Measurements from ENCODE around the gene OPHN1. TPM values are rescaled to one million over a fixed set of nuclear protein-coding genes. Genes with fewer than 3 reads are reported as not detected.
"Not testable (repeated sequence)": the region's sequence is repeated elsewhere in the genome, so short reads cannot be mapped to it uniquely, and the experiment has no call there.

The OPHN1 gene
- total and polyA plus RNA-seq, 2 donors (not counting 1 experiment from before 2014, with no cell fraction given) = 2.9 to 8.3 TPM

DNA sequence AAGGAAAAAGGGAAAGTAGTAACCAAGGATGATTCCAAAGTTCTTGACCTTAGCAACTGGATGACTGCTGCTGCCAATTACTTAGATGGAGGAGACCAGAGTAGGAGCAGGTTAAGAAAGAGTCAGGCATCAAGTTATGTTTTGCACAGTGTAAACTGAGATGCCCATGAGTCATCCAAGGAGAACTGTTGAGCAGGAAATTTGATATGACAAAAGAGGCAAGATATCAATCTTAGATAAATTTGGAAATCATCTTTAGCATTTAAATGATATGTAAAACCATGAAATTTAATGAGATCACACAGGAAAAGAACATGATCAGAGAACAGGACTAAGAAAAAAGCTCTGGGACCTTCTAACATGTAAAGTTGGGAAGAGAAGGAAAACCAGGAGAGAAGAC lies 361.3 kb downstream of the OPHN1 start:
- no peak overlapping the region for H3K9ac ChIP-seq (ENCODE audit: insufficient read depth, low read length)
- peak; percentile 17 to 18 for DNase-seq (ENCODE audit: low read depth in 2 of 2)
- H3K9me3 ChIP-seq (ENCODE audit: control insufficient read depth, insufficient read depth, low read depth, low read length) = no peaks in the 10 kb centered on the region
- no peaks in the 10 kb centered on the region for H3K36me3 ChIP-seq (ENCODE audit: control insufficient read depth, insufficient read depth, low read length)
- H2AFZ ChIP-seq (ENCODE audit: low read length) = no peak overlapping the region
- no peaks in the 10 kb centered on the region for H3K79me2 ChIP-seq (ENCODE audit: control insufficient read depth, insufficient read depth, low read length)
- H4K20me1 ChIP-seq (ENCODE audit: control insufficient read depth, extremely low read depth, insufficient read depth, low read length) = no peaks in the 10 kb centered on the region
- H3K27ac ChIP-seq (ENCODE audit: insufficient read depth, low read length) = no peak overlapping the region
- H3K4me1 ChIP-seq (ENCODE audit: control insufficient read depth, extremely low read depth, insufficient read depth, low read length) = no peaks in the 10 kb centered on the region
- H3K4me3 ChIP-seq (replicated peaks in 1 of 4; ENCODE audit: control extremely low read depth in 1 of 4, insufficient read depth in 1 of 4, low read depth in 3 of 4, low read length in 4 of 4) = no peak overlapping the region
- TF ChIP-seq, protein P1, sequence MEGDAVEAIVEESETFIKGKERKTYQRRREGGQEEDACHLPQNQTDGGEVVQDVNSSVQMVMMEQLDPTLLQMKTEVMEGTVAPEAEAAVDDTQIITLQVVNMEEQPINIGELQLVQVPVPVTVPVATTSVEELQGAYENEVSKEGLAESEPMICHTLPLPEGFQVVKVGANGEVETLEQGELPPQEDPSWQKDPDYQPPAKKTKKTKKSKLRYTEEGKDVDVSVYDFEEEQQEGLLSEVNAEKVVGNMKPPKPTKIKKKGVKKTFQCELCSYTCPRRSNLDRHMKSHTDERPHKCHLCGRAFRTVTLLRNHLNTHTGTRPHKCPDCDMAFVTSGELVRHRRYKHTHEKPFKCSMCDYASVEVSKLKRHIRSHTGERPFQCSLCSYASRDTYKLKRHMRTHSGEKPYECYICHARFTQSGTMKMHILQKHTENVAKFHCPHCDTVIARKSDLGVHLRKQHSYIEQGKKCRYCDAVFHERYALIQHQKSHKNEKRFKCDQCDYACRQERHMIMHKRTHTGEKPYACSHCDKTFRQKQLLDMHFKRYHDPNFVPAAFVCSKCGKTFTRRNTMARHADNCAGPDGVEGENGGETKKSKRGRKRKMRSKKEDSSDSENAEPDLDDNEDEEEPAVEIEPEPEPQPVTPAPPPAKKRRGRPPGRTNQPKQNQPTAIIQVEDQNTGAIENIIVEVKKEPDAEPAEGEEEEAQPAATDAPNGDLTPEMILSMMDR (conservative IDR thresholded peaks at IDR 0.05 in 1 of 2, IDR thresholded peaks at IDR 0.05 in 1 of 2; ENCODE audit: low read depth in 1 of 2, low read length in 2 of 2) = no peak
- no peak for TF ChIP-seq EZH2 (IDR thresholded peaks at IDR 0.05; ENCODE audit: low read length, missing control alignments)
- H3K4me2 ChIP-seq (ENCODE audit: extremely low read depth, insufficient read depth, low read length) = no peak overlapping the region
- H3K27me3 ChIP-seq (ENCODE audit: control insufficient read depth, insufficient read depth, low read length) = no peaks in the 10 kb centered on the region

DNA sequence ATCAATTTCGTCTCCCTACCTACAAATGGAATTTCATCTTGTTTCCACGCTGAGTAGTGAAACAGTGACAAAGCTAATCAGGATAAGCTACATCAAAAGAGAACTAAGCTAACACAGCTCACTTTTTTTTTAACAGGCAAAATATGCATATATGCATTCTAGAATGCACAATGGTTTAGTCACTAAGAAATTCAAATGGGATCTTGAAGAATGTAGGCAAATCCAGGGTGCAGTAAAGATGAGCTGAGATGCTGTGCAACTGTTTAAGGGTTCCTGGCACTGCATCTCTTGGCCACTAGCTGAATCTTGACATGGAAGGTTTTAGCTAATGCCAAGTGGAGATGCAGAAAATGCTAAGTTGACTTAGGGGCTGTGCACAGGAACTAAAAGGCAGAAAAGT lies 363.2 kb downstream of the OPHN1 start:
- H2AFZ ChIP-seq (ENCODE audit: low read length); H3K4me2 ChIP-seq (ENCODE audit: extremely low read depth, insufficient read depth, low read length); H3K4me1 ChIP-seq (ENCODE audit: control insufficient read depth, extremely low read depth, insufficient read depth, low read length); H4K20me1 ChIP-seq (ENCODE audit: control insufficient read depth, extremely low read depth, insufficient read depth, low read length); H3K79me2 ChIP-seq (ENCODE audit: control insufficient read depth, insufficient read depth, low read length); H3K9me3 ChIP-seq (ENCODE audit: control insufficient read depth, insufficient read depth, low read depth, low read length); H3K9ac ChIP-seq (ENCODE audit: insufficient read depth, low read length); H3K27me3 ChIP-seq (ENCODE audit: control insufficient read depth, insufficient read depth, low read length); H3K4me3 ChIP-seq (replicated peaks in 1 of 4; ENCODE audit: control extremely low read depth in 1 of 4, insufficient read depth in 1 of 4, low read depth in 3 of 4, low read length in 4 of 4); H3K27ac ChIP-seq (ENCODE audit: insufficient read depth, low read length); H3K36me3 ChIP-seq (ENCODE audit: control insufficient read depth, insufficient read depth, low read length); DNase-seq (ENCODE audit: low read depth in 2 of 2): not testable (repeated sequence)

DNA sequence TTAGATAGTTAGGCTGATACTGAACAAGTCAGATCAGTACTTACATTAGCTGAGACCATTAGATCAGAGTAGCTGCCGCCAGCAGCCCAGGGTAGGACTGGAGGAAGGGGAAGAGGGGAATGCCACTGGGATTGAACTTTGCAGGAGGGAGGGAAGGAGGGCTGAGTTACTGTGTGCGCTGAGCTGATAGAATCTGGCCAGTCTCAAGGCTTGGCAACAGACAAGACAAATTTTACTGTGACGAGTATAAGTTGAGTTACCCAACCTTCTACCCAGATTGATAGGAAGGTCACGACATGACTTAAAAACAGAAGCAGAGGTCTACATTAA lies 372.1 kb downstream of the OPHN1 start:
- H3K4me1 ChIP-seq (ENCODE audit: control insufficient read depth, extremely low read depth, insufficient read depth, low read length) = no peaks in the 10 kb centered on the region
- TF ChIP-seq, protein P1 (conservative IDR thresholded peaks at IDR 0.05 in 1 of 2, IDR thresholded peaks at IDR 0.05 in 1 of 2; ENCODE audit: low read depth in 1 of 2, low read length in 2 of 2) = no peak
- TF ChIP-seq EZH2 (IDR thresholded peaks at IDR 0.05; ENCODE audit: low read length, missing control alignments) = no peak
- no peak overlapping the region for H3K27ac ChIP-seq (ENCODE audit: insufficient read depth, low read length)
- H3K36me3 ChIP-seq (ENCODE audit: control insufficient read depth, insufficient read depth, low read length) = no peaks in the 10 kb centered on the region
- no peak overlapping the region for H2AFZ ChIP-seq (ENCODE audit: low read length)
- H3K4me3 ChIP-seq (replicated peaks in 1 of 4; ENCODE audit: control extremely low read depth in 1 of 4, insufficient read depth in 1 of 4, low read depth in 3 of 4, low read length in 4 of 4) = no peak overlapping the region
- no peaks in the 10 kb centered on the region for H4K20me1 ChIP-seq (ENCODE audit: control insufficient read depth, extremely low read depth, insufficient read depth, low read length)
- H3K4me2 ChIP-seq (ENCODE audit: extremely low read depth, insufficient read depth, low read length) = no peak overlapping the region
- DNase-seq (ENCODE audit: low read depth in 2 of 2) = no peak
- no peaks in the 10 kb centered on the region for H3K9me3 ChIP-seq (ENCODE audit: control insufficient read depth, insufficient read depth, low read depth, low read length)
- no peaks in the 10 kb centered on the region for H3K79me2 ChIP-seq (ENCODE audit: control insufficient read depth, insufficient read depth, low read length)
- no peak overlapping the region for H3K9ac ChIP-seq (ENCODE audit: insufficient read depth, low read length)
- no peaks in the 10 kb centered on the region for H3K27me3 ChIP-seq (ENCODE audit: control insufficient read depth, insufficient read depth, low read length)

Data from fibroblast of lung (primary cell).